Fibroblast of skin of right quadriceps (primary cell): ENCODE results near the gene ADAM10.

Source experiments
- DNase-seq: peaks from one replicate; pipeline ENCODE4 v3.0.0-alpha.2; 2013

Gene ADAM10

DNA sequence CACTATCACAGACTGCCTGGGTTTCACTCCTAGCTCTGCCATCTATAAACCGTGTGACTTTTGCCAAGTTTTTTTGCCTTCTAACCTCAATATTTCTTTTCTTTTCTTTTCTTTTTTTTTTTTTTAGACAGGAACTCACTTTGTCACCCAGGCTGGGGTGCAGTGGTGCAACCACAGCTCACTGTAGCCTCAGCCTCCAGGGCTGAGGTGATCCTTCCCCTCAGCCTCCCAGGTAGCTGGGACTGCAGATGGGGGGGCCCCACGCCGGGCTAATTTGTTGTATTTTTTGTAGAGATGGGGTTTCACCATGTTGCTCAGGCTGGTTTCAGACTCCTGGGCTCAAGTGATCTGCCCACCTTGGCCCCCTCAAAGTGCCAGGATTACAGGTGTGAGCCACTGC lies 3.2 kb upstream of the ADAM10 start:
- no peak for DNase-seq

DNA sequence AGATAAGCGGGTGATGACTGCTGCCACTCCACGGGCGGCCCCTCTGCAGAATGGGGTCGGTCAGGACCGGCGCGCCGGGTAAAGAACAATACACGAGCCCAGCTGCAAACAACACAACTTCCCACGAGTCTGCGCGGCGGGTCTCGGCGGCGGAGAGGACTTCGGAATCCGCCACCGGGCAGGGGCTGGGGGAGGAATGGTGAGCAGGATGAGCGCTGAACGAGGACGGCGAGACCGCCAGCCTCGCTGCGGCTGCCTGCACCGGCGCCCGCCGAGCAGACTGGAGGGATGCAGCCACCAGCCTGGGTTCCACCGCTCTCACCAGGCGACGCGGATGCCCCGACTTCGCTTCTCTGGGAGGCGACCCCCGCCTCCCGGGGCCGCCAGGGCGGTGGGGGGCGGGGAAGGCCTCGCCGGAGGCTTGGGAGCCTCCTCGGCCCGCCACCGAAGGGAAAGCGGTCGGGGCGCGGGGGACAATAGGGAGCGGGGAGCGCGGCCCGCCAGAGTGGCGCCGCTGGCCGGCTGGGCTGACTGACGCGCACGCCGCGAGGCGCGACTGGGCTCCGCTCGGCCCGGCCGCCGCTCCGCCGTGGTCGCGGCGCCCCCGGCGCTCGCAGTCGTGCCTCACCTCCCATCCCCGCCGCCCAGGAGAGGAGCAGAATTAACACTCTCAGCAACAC lies 515 bp downstream of the ADAM10 start:
- peak; percentile 37 for DNase-seq

DNA sequence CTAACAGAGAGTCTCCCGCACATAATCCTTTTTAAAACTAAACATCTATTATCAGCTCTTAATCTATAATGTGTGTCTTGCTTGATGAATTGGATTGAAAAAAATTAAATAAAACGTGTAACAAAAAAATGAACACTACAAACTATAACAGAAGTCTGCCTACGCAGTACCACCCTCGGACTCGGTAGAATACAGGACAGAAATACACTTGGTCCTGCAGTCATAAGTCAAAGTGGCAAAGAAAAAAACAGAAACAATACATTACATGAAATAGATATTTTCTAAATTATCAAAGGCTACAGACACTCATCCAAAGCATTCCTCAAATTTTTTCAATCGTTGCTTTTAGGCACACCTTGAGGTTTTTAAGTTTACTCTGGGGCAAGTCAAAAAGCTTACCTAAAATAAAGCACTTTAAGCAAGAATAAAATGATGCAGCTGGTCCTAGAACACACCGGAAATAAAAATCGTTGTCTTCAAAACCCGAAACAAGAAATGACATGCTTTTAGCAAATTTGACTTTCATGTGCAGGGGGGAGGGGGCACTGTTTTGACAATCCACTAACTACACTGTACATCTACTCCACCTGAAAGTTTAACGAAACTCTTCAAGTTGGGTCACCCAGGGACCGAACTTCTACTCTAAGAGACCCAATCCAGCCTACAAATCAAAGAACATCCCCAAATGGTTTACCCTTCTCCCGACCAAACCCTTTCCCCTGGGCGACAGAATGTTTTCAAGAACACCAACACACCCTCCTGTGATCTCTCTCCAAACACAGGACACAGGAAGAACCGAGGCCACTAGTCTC lies 1.3 kb downstream of the ADAM10 start:
- DNase-seq, result no peak

DNA sequence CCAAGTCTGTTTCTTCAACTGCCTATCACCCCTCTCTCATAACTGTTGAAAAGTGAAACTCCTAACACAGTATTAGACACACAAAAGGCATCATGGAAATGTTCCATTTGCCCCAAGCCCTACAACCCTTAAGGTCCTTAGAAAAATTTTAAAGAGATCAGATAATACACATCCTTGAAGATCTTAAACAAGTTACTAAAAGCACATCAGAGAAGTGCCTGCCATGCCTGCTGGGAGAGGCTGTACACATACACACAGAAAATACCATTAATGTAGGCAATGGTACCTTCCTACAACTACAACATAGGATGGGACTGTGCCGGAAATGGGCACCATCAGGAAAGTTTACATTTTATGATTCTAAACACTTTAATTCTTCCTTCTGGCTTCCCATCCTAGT lies 3.3 kb downstream of the ADAM10 start:
- DNase-seq, result no peak

DNA sequence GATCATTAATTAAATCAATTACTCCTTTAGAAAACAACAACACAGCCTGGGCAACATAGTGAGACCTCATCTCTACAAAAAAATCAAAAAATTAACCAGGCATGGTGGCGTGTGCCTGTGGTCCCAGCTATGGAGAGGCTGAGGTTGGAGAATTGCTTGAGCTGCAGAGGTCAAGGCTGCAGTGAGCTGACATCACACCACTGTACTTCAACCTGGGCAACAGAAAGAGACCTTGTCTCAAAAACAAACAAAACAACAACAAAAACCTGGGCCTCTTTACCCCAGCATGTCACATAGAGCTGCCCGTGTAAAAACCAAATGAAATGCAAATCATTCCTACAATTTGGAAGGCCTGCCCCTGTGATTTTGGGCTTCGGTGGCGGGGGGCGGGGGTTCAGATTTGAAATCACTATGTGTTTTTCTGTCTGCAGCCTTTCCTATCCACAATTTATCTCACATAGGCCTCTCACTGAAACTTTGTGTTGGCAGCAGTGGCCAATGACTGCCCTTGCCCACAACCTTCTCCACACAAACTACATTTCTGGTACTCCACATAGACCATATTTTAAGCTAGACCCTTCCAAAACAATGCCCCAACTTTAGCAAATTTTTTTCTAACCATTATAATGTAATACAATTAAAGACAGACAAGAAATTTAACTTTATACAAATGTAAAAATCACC lies 6.5 kb downstream of the ADAM10 start:
- no peak for DNase-seq

DNA sequence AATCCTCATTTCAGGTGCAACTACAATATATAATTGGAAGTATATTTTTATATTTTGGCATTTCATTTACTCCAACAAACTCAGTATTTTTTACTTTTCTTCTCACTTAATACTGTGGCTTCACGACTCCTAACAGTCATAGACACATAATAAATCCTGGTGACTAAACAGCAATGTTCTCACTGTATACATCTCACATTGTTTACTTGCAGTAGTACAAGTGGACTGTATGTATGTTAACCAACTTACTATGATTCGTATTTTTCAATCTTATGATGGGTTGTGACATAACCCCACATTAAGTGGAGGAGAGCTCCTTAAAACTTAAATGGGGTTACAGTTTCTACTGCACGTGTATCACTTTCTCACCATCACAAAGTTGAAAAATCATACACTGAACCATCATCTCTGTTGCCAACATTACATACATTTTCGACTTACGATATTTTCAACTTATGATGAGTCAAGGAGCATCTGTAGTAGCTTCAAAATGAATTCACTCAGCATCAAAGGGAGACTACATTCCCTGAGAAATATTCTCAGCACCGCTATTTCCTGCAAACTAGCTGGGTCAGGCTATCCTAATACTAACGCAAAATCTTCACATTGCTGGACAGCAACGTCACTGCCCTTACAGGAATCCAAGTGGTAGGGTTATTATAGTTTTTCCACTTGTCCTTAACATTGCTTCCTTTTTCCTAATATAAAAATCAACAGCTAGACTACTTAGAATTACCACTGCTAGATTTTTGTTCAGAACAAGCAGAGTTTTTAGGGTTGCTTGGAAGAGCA lies 7.3 kb downstream of the ADAM10 start:
- peak; percentile 78 for DNase-seq

DNA sequence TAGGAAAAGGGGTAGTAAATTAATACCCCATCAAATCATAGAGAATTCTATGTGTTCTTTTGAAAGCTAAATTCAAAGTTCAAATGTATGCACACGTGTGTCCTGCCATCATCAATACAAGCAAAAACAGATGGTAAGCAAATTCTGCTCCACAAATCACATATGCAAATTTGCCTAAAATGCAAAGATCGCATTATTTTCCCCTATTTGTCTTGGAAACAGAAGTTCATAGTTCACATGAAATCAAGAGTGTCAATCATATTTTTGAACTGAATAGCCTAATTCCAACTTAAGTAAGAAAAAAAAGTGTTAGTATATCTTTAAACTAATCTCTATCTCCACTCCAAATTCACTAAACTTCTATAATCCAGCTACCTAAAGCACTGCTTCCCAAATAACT lies 8.5 kb downstream of the ADAM10 start:
- no peak for DNase-seq

DNA sequence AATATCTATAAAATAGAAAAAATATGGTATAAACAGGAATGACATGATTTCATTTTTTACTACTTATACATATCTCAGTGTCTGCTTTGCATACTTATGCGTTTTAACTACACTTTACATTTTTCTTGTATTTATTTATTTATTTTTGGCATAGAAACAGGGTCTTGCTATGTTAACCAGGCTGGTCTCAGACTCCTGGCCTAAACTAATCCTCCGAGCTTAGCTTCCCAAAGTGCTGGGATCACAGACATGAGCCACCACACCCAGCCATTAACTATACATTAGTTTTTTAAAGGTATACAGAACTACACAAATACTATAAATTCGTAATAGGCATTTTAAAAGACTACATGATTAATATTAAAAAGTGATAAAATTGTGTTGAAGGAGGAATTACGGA lies 9.1 kb downstream of the ADAM10 start:
- DNase-seq, result no peak

DNA sequence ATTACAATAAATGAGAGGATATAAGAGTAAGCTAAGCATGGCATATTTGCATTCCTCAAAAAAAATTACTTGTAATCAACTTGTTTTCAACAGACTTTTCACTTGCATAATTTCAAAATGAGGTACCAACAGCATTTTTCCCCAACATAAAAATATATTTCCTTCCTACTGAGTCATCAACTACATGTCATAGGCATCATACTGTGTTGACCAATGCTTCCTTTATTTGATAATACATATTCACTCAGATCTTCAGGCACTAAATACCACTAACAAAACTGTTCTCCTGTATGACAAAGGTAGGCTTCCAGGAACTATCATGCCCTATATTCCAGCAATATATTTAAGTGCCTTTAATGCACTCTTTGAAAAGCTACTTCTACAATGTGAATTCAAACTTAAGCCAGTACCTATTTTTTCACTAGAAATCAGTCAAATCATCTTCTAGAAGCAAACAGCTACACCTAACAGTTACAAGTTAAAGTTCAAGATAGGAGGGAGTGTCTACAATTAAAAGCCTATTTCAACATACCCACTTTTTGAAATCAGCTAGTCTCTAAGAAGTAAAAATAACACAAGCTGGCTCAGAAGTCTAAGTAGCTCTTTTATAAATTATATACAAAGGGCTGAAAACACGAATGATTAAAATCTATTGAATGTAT lies 11.3 kb downstream of the ADAM10 start:
- DNase-seq, result peak; percentile 17

DNA sequence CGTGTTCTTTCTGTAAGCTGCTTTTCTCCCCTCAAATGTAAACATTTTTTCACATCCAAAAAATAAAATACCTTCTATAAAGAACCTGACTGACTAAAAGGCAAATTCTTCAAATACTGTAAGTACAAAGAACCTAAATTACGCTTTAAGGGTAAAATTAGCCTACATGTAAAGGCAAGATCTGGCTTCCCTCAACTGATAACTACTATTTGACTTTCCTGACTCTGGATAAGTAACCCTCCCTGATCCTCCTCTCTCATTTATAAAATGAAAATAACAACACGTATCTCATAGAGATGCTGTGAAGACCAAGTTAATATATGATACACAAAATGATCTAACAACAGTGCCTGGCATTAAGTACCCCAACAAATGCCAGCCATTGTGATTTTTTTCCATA lies 12.2 kb downstream of the ADAM10 start:
- no peak for DNase-seq

DNA sequence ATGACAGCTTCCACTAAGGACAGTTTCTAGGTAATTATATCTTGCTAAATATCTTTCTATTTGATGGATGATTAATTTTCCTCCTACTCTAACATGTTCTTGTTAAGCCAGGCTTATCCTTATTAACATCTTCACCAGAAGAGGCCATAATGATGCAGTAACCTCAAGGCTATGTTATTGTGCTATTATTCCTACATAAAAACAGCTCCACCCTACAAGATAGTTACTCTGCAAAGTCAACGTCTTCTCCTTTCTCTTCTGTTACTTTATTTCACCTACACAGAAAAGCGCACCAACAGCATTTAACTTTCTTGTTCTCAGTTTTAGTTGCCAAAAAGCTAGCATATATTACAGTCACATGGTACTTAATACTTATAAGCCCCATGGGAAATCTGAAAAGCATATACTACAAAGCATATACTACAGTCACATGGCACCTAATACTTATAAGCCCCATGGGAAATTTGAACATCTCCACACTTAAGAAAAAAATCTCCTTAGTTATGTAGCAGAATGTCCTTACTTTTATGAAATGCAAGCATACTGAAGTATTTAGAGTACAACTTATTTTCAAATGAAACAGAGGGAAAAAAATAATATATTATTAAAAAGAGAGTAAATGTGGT lies 13.4 kb downstream of the ADAM10 start:
- no peak for DNase-seq

DNA sequence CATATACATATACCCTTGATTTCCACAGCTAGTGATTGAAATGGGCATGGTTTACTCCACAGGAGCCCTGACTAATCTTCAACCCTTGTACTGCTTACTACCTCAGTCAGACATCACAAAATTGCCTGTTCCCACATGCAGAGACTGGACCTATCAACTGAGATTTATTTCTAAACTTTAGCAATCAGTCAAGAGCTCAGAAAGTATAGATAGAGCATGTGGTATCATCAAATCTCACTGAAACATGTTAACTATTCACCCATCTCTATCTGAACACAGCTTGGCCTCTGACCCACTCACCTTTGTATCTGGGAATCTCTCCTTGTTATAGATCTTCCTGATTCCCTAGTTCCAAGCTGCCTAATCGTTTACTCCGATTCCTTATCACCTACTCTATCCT lies 14.6 kb downstream of the ADAM10 start:
- DNase-seq, result no peak

DNA sequence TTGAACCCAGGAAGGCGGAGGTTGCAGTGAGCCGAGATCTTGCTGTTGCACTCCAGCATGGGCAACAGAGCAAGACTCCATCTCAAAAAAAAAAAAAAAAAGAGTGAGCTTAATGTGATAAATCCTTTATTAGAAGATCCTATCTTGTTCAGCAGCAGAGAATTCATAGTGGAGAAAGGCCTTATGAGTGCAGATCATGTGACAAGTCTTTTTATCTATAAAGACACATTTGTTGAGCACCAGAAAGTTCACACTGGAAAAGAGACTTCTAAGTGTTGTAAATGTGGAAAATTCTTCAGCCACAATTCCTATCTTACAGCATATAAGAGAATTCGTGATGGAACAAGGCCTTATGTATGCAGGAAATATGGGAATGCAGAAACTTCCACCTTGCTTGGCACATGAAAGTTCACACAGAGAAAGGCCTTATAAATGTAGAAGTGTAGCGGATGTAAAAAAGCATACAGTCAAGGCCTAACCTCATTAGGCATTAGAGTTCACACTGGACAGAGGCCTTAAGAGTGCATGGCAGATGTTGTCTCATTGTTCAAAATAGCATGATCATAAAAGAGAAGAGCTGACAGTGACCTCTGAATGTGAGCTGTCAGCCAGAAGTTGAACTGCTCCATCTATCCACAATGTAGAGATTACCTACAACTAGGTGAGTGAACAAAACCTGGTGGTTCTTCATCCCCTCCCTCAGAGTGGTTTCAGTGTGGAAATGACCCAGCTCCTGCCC lies 16.7 kb downstream of the ADAM10 start:
- no peak for DNase-seq

DNA sequence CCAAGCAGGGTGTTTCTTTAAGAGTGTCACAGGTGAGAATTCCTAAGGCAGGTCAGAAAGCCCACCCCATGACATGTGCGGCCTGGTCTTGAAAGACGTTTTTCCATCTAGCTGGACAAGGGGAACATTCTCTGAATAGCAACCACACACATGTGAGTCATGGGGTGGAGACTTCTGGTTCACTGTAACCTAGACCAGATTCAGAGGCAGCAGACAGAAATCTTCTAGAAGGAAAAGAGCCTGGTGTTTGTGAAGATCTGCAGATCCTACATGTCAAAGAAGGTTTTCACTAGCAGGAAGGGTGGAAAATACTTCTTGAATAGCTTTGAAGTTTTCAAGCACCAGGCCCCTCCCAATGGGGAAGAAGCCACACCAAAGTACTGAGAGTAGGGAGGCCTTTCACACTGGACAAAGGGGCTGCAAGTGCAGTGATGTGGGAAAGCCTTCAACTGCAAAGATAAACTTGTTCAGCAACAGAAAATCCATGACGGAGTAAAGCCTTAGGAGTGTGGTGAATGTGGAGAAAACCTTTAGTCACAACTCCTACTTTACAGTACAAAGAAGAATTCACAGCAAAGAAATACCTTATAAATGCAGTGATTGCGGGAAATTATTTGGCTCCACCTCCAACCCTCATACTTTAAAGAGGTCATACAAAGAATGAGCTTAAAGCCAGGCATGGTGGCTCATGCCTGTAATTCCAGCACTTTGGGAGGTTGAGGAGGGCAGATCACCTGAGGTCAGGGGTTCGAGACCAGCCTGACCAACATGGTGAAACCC lies 17.6 kb downstream of the ADAM10 start:
- DNase-seq, result peak; percentile 50

DNA sequence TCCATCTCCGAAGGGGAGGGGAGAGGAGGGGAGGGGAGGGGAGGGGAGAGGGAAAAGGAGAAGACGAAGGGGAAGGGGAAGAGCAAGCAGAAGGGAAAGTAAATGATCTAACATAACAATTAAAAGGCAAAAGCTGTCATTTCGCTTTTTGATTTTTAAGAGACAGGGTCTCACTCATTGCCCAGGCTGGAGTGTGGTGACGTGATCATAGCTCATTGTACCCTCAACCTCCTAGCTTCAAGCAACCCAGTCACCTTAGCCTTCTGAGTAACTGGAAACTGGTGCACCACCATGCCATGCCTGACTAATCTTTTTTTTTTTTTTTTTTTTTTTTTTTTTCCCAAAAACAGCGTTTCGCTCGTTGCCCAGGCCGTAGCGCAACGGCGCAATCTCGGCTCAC lies 22.6 kb downstream of the ADAM10 start:
- no peak for DNase-seq

DNA sequence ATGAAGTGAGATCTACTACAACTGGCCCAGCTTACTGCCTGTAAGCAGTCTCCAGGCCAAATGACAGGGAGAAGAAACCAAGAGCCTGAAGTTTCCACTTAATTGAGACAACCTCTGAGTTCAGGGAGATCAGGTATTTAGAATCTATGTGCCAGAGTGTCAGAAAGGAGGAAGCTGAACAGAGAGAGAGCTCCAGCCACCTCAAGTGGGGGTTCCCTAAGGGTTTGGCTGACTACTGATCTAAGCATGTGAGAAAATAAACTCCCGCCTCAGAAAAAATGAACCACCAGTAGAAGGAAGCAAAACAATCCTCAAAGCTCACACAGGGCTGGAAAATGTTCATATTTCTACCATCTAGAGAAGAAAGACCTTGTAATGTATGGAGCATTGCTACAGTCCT lies 25.0 kb downstream of the ADAM10 start:
- peak; percentile 57 for DNase-seq

DNA sequence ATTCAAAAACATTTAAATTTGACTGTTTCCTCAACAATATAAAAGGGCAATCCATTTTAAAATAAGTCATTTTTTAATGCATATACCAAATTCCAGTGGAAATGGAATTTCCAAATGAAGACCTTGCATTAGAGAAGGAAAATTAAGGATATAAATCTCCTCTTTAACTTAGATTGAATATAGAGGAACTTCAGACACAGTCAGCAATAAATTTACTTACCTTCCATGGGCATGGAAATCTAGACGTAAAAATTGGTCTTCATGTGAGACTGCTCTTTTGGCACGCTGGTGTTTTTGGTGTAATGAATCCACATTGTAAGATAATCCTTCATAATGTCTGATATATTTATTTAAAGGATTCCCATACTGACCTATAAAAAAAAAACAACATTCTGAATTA lies 32.1 kb downstream of the ADAM10 start:
- DNase-seq, result no peak

DNA sequence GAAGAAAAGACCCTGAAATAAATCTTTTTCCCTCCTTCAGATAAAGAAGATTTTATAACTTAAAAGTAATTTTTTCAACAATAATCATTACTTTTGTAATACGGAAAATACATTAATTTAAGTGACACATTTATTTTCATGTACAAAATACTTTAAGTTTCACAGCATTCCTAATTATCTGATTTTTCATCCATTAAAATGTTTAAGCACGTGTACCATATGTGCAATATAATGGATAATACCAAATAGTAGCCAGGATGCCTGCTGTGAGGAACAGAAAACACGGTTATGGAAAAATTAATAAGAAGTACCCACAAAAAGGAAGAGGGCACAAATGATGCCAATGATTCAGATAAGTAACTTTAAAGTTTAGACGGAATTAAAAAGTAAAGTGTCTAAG lies 33.5 kb downstream of the ADAM10 start:
- DNase-seq, result no peak

DNA sequence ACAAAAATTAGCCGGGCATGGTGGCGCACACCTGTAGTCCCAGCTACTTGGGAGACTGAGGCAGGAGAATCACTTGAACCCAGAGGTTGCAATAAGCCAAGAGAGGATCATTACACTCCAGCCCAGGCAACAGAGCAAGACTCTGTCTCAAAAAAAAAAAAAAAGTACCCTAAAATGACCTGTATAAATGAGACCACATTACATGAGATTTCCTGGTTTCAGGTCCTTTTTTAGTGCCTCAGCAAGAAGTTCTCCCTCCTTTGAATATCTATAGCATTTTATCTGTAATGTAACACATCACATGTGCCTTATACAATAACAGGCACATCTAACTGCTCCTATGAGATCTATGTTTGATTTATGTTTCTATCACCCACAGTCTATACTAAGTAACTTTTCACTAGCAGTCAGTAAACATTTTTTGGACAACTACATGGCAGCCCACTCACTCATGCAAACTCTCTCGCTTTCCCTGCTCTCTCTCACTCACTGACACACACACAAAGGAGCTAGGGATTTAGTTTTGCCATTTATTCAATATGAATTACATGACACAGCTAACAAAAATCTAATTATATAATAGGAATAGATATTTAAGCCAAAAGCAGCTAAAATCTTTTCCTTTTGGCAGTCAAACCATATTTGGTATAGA lies 34.1 kb downstream of the ADAM10 start:
- DNase-seq, result no peak

DNA sequence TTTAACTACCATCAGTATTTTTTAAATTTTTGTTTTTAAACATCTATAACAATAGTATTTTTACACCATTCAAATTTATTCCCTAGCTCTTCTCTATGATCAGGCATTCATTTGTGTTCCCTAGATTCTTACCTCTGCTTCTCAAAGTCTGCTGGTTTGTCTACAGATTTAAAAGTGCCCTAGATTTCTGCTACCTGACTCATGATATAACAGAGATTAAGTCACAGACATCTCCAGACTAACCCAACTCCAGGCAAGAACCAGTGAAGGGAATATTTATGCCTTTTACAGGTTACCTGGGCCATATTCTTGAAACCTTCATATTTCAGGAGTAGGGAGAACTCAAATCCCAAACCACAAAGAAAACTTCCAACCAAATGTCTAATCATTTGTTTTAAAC lies 38.8 kb downstream of the ADAM10 start:
- no peak for DNase-seq
